Thyroid gland (tissue), 4 donors: ENCODE measurements around the gene TSHZ2. TPM values are rescaled to one million over a fixed set of nuclear protein-coding genes. Genes with fewer than 3 reads are reported as not detected.
"Not testable (repeated sequence)": the region's sequence is repeated elsewhere in the genome, so short reads cannot be mapped to it uniquely, and the experiment has no call there.

Source experiments
- DNase-seq, 2 donors: peaks; one replicate each; pipeline ENCODE4 v3.0.0-alpha.2; 2019
- H3K27ac ChIP-seq, 3 donors: fragments of 200-600 bp; sonication (generic); 1 replicate in 2 of 3; 2 replicates in 1 of 3; pipeline ENCODE4 v1.5.1; 2016 to 2019; ENCODE audit warnings: mild to moderate bottlenecking in 1 of 3, moderate library complexity in 1 of 3
- H3K27me3 ChIP-seq: fragments of 200-600 bp; sonication (generic); one replicate; pipeline ENCODE4 v1.5.1; 2019
- H3K36me3 ChIP-seq, 2 donors: fragments of 200-600 bp; sonication (generic); one replicate each; pipeline ENCODE4 v1.5.1; 2016 to 2019
- H3K4me1 ChIP-seq, 2 donors: fragments of 200-600 bp; sonication (generic); one replicate each; pipeline ENCODE4 v1.5.1; 2017 to 2019
- H3K4me3 ChIP-seq, 3 donors: fragments of 200-600 bp; sonication (generic); replicated peaks in 1 of 3; 1 replicate in 2 of 3; 2 replicates in 1 of 3; pipeline ENCODE4 v1.5.1; 2016; ENCODE audit warnings: mild to moderate bottlenecking in 1 of 3
- H3K9me3 ChIP-seq: fragments of 200-600 bp; sonication (generic); one replicate; pipeline ENCODE4 v1.5.1; 2017
- CTCF ChIP-seq, 6 experiments: fragments of 200-600 bp in 3 of 6; fragments of 450-650 bp in 3 of 6; sonication (generic) in 3 of 6; IDR thresholded peaks; one replicate each; pipeline ENCODE4 v1.5.1; 2016 to 2019; ENCODE audit warnings: antibody characterized with exemption in 6 of 6, mild to moderate bottlenecking in 2 of 6, inconsistent platforms in 1 of 6, moderate library complexity in 1 of 6
- POLR2A ChIP-seq, 2 donors: fragments of 450-650 bp; IDR thresholded peaks; one replicate each; pipeline ENCODE4 v1.6.1; 2017; ENCODE audit warnings: antibody characterized with exemption in 2 of 2, mild to moderate bottlenecking in 2 of 2, moderate library complexity in 1 of 2
- WGBS, 2 donors: methylation state at CpG; one replicate each; pipeline ENCODE4 v1.1.5; 2017; 5-methylcytosine and 5-hydroxymethylcytosine counted together
- intact Hi-C: fragments of 100-400 bp; cut with DNase I; formaldehyde crosslinking; loops from one replicate; pipeline ENCODE4 v1.15.1; 2023
- total RNA-seq, 4 donors: library from RNA; depleted of rRNA; stranded (reverse); fragments of >200 nt; gene quantifications; one replicate each; pipeline ENCODE4 v1.2.3, GENCODE V29; 2016

Gene TSHZ2
- total RNA-seq, 4 donors from 2014 or later: 11.0 to 27.9 (median 14.0) TPM

- no peak for DNase-seq
- no peaks in the 10 kb centered on the region for H3K27me3 ChIP-seq
- whole genome bisulfite sequencing, 2 donors: 76 to 93% methylated on average over 5 of the region's 5 CpGs
- no peaks in the 10 kb centered on the region for H3K9me3 ChIP-seq
- TF ChIP-seq CTCF (IDR thresholded peaks at IDR 0.05): no peak
- TF ChIP-seq POLR2A (IDR thresholded peaks at IDR 0.05): no peak
- H3K4me1 ChIP-seq: no peaks in the 10 kb centered on the region
- no peaks in the 10 kb centered on the region for H3K36me3 ChIP-seq
- H3K4me3 ChIP-seq: no peak overlapping the region
- no peak overlapping the region for H3K27ac ChIP-seq
- intact Hi-C loops: no loop called here
These were observed 550.5 kb downstream of the TSHZ2 start for GRCh38 chr20:53522696-53523095.

GRCh38 chr20:53523615-53524014, 551.5 kb downstream of the TSHZ2 start:
- H3K27ac ChIP-seq, H3K4me3 ChIP-seq, intact Hi-C loops, H3K36me3 ChIP-seq, DNase-seq, H3K27me3 ChIP-seq, H3K4me1 ChIP-seq, H3K9me3 ChIP-seq: not testable (repeated sequence)
- WGBS, 2 donors: 93% methylated on average over 2 of the region's 2 CpGs

GRCh38 chr20:53524589-53525312, 552.6 kb downstream of the TSHZ2 start:
- intact Hi-C loops: no loop called here
- H3K4me3 ChIP-seq: no peak overlapping the region
- TF ChIP-seq POLR2A (IDR thresholded peaks at IDR 0.05): no peak
- no peak for TF ChIP-seq CTCF (IDR thresholded peaks at IDR 0.05)
- no peaks in the 10 kb centered on the region for H3K27me3 ChIP-seq
- WGBS, 2 donors: 79 to 83% methylated on average over 10 to 12 of the region's 13 CpGs
- no peak overlapping the region for H3K27ac ChIP-seq
- H3K4me1 ChIP-seq: no peaks in the 10 kb centered on the region
- H3K9me3 ChIP-seq: no peaks in the 10 kb centered on the region
- DNase-seq: no peak
- H3K36me3 ChIP-seq: no peaks in the 10 kb centered on the region

- Histone ChIP-seq H3K4me3 (no peak overlapping the region), H3K36me3 (no peaks in the 10 kb centered on the region), H3K9me3 (no peaks in the 10 kb centered on the region), H3K4me1 (no peaks in the 10 kb centered on the region), H3K27ac (no peak overlapping the region), H3K27me3 (no peaks in the 10 kb centered on the region)
- no peak for TF ChIP-seq CTCF (IDR thresholded peaks at IDR 0.05)
- TF ChIP-seq POLR2A (IDR thresholded peaks at IDR 0.05): no peak
- no peak for DNase-seq
- 82 to 85% methylated on average over 8 of the region's 8 CpGs for WGBS, 2 donors
- intact Hi-C loops: no loop called here
These were observed 555.0 kb downstream of the TSHZ2 start for GRCh38 chr20:53527196-53527595.

GRCh38 chr20:53529658-53530057, 557.5 kb downstream of the TSHZ2 start:
- Histone ChIP-seq H3K4me3 (no peak overlapping the region), H3K9me3 (no peaks in the 10 kb centered on the region), H3K27ac (no peak overlapping the region), H3K4me1 (no peaks in the 10 kb centered on the region), H3K27me3 (no peaks in the 10 kb centered on the region), H3K36me3 (no peaks in the 10 kb centered on the region)
- DNase-seq: no peak
- intact Hi-C loops: no loop called here
- 86 to 87% methylated on average over 5 of the region's 5 CpGs for WGBS, 2 donors
- TF ChIP-seq POLR2A (IDR thresholded peaks at IDR 0.05): no peak

- WGBS, 2 donors: 54 to 55% methylated on average over 2 of the region's 2 CpGs
These were observed 558.3 kb downstream of the TSHZ2 start for GRCh38 chr20:53530440-53530839.

GRCh38 chr20:53532654-53533312, 560.6 kb downstream of the TSHZ2 start:
- H3K36me3 ChIP-seq, H3K4me1 ChIP-seq, H3K9me3 ChIP-seq, DNase-seq, intact Hi-C loops, H3K27me3 ChIP-seq, H3K4me3 ChIP-seq, H3K27ac ChIP-seq: not testable (repeated sequence)
- 84 to 88% methylated on average over 6 of the region's 6 CpGs for WGBS, 2 donors

More at GRCh38 chr20:53530440-53530839, 558.3 kb downstream of the TSHZ2 start:
- no peaks in the 10 kb centered on the region for H3K36me3 ChIP-seq
- H3K27me3 ChIP-seq: no peaks in the 10 kb centered on the region
- H3K27ac ChIP-seq: no peak overlapping the region
- H3K9me3 ChIP-seq: no peaks in the 10 kb centered on the region
- H3K4me1 ChIP-seq: no peaks in the 10 kb centered on the region
- H3K4me3 ChIP-seq: no peak overlapping the region
- no peak for TF ChIP-seq POLR2A (IDR thresholded peaks at IDR 0.05)
- TF ChIP-seq CTCF (IDR thresholded peaks at IDR 0.05): no peak
- intact Hi-C loops: no loop called here
- DNase-seq: no peak
